ENCODE data around the gene TACR2. TPM values are rescaled to one million over a fixed set of nuclear protein-coding genes. Genes with fewer than 3 reads are reported as not detected.

Gene TACR2
- total and polyA plus RNA-seq, 2 experiments from 2014 or later: 0.53 TPM; not detected in 1

DNA sequence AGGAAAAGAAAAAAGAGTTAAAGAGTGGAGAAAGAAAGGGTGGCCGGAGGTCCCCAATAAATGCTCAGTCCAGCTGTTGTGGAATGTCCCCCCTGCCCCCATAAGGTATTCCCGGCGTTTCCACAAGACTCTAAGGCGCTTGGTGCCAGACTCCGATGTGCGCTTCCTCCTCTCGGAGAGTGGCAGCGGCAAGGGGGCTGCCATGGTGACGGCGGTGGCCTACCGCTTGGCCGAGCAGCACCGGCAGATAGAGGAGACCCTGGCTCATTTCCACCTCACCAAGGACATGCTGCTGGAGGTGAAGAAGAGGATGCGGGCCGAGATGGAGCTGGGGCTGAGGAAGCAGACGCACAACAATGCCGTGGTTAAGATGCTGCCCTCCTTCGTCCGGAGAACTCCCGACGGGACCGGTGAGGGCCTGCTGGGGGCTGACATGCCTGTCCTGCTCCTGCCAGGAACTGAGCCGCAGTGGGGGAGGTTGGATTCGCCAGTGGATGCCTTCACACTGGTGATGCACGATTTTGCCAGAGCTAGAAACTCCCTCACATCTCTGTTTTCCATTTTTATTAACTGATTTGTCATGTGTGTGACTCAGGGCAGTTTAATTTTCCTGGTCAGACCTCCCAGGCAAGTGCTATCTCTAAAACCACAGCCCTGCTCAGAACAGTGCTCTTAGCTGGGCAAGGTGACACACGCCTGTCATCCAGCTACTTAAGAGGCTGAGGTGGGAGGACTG is 34.2 kb downstream of the TACR2 start:
- no peaks in the 10 kb centered on the region for H3K4me1 ChIP-seq (ENCODE audit: low read depth)
- H3K27ac ChIP-seq: no peak overlapping the region
- peaks cover 59% of the 10 kb centered on the region for H3K36me3 ChIP-seq
- H3K4me3 ChIP-seq: no peak overlapping the region
- H3K27me3 ChIP-seq: no peaks in the 10 kb centered on the region
- no peak for TF ChIP-seq CTCF (IDR thresholded peaks at IDR 0.05; ENCODE audit: low read depth, low read length)
- DNase-seq (ENCODE audit: low read depth in 1 of 2, low spot score in 1 of 2): peak in 1 of 2 donors; percentile 90
- H3K9me3 ChIP-seq (ENCODE audit: low read depth): no peaks in the 10 kb centered on the region

DNA sequence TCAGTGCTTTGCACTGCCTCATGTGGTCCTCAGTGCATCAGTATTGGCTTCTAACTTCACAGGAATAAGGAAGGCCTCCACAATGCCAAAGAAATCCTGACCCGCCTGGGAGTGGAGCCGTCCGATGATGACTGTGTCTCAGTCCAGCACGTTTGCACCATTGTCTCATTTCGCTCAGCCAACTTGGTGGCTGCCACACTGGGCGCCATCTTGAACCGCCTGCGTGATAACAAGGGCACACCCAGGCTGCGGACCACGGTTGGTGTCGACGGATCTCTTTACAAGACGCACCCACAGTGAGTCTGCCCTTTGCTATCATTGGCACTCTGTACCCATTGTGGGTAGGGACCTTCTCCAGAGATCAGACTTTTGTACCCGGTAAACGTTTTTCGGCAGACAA is 36.9 kb downstream of the TACR2 start:
- no peaks in the 10 kb centered on the region for H3K9me3 ChIP-seq (ENCODE audit: low read depth)
- H3K27me3 ChIP-seq: no peaks in the 10 kb centered on the region
- no peak for DNase-seq (ENCODE audit: low read depth in 1 of 2, low spot score in 1 of 2)
- H3K4me1 ChIP-seq (ENCODE audit: low read depth): peaks cover 8% of the 10 kb centered on the region
- H3K27ac ChIP-seq: no peak overlapping the region
- H3K4me3 ChIP-seq: no peak overlapping the region
- peaks cover 50% of the 10 kb centered on the region for H3K36me3 ChIP-seq
- no peak for TF ChIP-seq CTCF (IDR thresholded peaks at IDR 0.05; ENCODE audit: low read depth, low read length)

- no peak overlapping the region for H3K4me3 ChIP-seq
- peak overlapping the region; percentile 53 for H3K27ac ChIP-seq
- H3K4me1 ChIP-seq (ENCODE audit: low read depth): peaks cover 8% of the 10 kb centered on the region
- no peaks in the 10 kb centered on the region for H3K27me3 ChIP-seq
- H3K36me3 ChIP-seq: peaks cover 40% of the 10 kb centered on the region
- no peak for TF ChIP-seq CTCF (IDR thresholded peaks at IDR 0.05; ENCODE audit: low read depth, low read length)
- H3K9me3 ChIP-seq (ENCODE audit: low read depth): no peaks in the 10 kb centered on the region
- peak in 1 of 2 donors; percentile 89 for DNase-seq (ENCODE audit: low read depth in 1 of 2, low spot score in 1 of 2)
Measured at GRCh38 chr10:69377933-69378332, 38.8 kb downstream of the TACR2 start.

DNA sequence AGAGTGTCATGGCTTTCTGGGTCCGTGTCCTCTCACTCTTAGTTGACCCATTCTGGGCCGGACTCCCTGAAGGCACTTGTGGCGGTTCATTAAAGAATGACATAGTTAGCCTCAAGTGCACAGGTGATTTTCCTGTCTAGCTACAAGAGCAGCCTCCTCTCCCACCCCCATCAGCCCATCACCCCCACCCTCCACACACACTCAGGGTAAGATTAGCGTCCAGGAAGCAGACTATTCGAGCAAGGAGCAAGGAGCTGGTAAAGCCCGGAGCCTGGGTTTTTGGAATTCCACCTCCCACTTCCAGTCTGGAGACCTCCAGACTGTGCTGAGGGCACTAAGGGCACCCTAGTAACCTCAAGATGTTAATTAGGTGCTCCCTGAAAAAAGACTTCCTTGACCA is 39.5 kb downstream of the TACR2 start:
- Histone ChIP-seq H3K4me1 (ENCODE audit: low read depth) (peaks cover 8% of the 10 kb centered on the region), H3K9me3 (ENCODE audit: low read depth) (no peaks in the 10 kb centered on the region), H3K4me3 (no peak overlapping the region), H3K27ac (peak overlapping the region; percentile 53), H3K27me3 (no peaks in the 10 kb centered on the region), H3K36me3 (peaks cover 36% of the 10 kb centered on the region)
- DNase-seq (ENCODE audit: low read depth in 1 of 2, low spot score in 1 of 2): no peak
- no peak for TF ChIP-seq CTCF (IDR thresholded peaks at IDR 0.05; ENCODE audit: low read depth, low read length)

- DNase-seq (ENCODE audit: low read depth in 1 of 2, low spot score in 1 of 2): no peak
- Histone ChIP-seq H3K27ac (no peak overlapping the region), H3K9me3 (ENCODE audit: low read depth) (no peaks in the 10 kb centered on the region), H3K4me1 (ENCODE audit: low read depth) (peaks cover 8% of the 10 kb centered on the region), H3K27me3 (no peaks in the 10 kb centered on the region), H3K36me3 (peaks cover 40% of the 10 kb centered on the region), H3K4me3 (no peak overlapping the region)
- no peak for TF ChIP-seq CTCF (IDR thresholded peaks at IDR 0.05; ENCODE audit: low read depth, low read length)
Measured at GRCh38 chr10:69376662-69377061, 40.1 kb downstream of the TACR2 start.

Measured in cardiac muscle cell (in vitro differentiated cells and primary cell).